GM12878 (cell line): ENCODE data around the gene KCTD2. TPM values are rescaled to one million over a fixed set of nuclear protein-coding genes. Genes with fewer than 3 reads are reported as not detected.
A peak's percentile ranks its signal among the peaks of the same experiment; 100 is the strongest.

Experiments
- CBX5 ChIP-seq: sonication (generic); IDR thresholded peaks from 2 replicates; pipeline ENCODE4 v1.6.1; 2016; ENCODE audit warnings: low read depth, moderate library complexity, mild to moderate bottlenecking, inconsistent platforms
- CEBPZ ChIP-seq: fragments of 150-350 bp; IDR thresholded peaks from 2 replicates; pipeline ENCODE4 v1.6.1; 2016; ENCODE audit warnings: low read depth, low read length
- CREB1 ChIP-seq: IDR thresholded peaks from 2 replicates; pipeline ENCODE4 v1.6.1; 2012; ENCODE audit warnings: low read depth, mild to moderate bottlenecking, inconsistent platforms
- E4F1 ChIP-seq: fragments of 450-650 bp; IDR thresholded peaks from 2 replicates; pipeline ENCODE4 v1.6.1; 2018; ENCODE audit warnings: borderline replicate concordance, mild to moderate bottlenecking; ENCODE audit not compliant: partially characterized antibody
- EGR1 ChIP-seq, 2 experiments: IDR thresholded peaks; 1 replicate in 1 of 2; 2 replicates in 1 of 2; pipeline ENCODE4 v1.6.1; 2011 to 2012; ENCODE audit warnings: low read depth in 2 of 2, low read length in 2 of 2, borderline replicate concordance in 1 of 2, mild to moderate bottlenecking in 1 of 2, moderate library complexity in 1 of 2
- FOXM1 ChIP-seq: IDR thresholded peaks from 2 replicates; pipeline ENCODE4 v1.6.1; 2012; ENCODE audit warnings: low read depth, mild to moderate bottlenecking, inconsistent platforms, low read length, moderate library complexity
- IRF4 ChIP-seq: IDR thresholded peaks from 2 replicates; pipeline ENCODE4 v1.6.1; 2011; ENCODE audit warnings: low read depth, low read length
- KLF5 ChIP-seq: fragments of 450-650 bp; IDR thresholded peaks from 2 replicates; pipeline ENCODE4 v1.6.1; 2014; ENCODE audit warnings: mild to moderate bottlenecking; ENCODE audit not compliant: partially characterized antibody
- NFYB ChIP-seq: IDR thresholded peaks from 2 replicates; pipeline ENCODE4 v1.6.1; 2011; ENCODE audit warnings: low read depth, mild to moderate bottlenecking, low read length, improper control_type of control experiment, moderate library complexity; ENCODE audit not compliant: insufficient read depth
- PML ChIP-seq: IDR thresholded peaks from 2 replicates; pipeline ENCODE4 v1.6.1; 2012; ENCODE audit warnings: low read length, inconsistent platforms
- REST ChIP-seq: IDR thresholded peaks from 2 replicates; pipeline ENCODE4 v1.6.1; 2012; ENCODE audit warnings: mild to moderate bottlenecking, low read depth, low read length
- RUNX3 ChIP-seq: IDR thresholded peaks from 2 replicates; pipeline ENCODE4 v1.6.1; 2012; ENCODE audit warnings: low read length, inconsistent platforms
- SIN3A ChIP-seq: IDR thresholded peaks from 2 replicates; pipeline ENCODE4 v1.6.1; 2012; ENCODE audit warnings: low read depth, low read length, improper control_type of control experiment
- SMAD1 ChIP-seq: fragments of 450-650 bp; IDR thresholded peaks from 2 replicates; pipeline ENCODE4 v1.6.1; 2018; ENCODE audit warnings: mild to moderate bottlenecking, low read depth; ENCODE audit not compliant: partially characterized antibody
- YBX1 ChIP-seq: fragments of 450-650 bp; IDR thresholded peaks from 2 replicates; pipeline ENCODE4 v1.6.1; 2016; ENCODE audit warnings: antibody characterized with exemption
- ZBTB4 ChIP-seq: fragments of 450-650 bp; formaldehyde crosslinking; IDR thresholded peaks from 2 replicates; pipeline ENCODE4 v1.4.0; 2022; ENCODE audit warnings: mild to moderate bottlenecking, moderate library complexity
- polyA plus RNA-seq, 11 experiments: library from polyadenylated mRNA; depleted of rRNA in 4 of 11; unstranded in 6 of 11; stranded (reverse) in 5 of 11; fragments of >200 nt; fragmentation: Nextera tagmentation in 4 of 11; fragmentation: Illumina TruSeq in 1 of 11; extraction: Ambion mirVana in 4 of 11; extraction: Trizol in 1 of 11; gene quantifications; 1 replicate in 1 of 11; 2 replicates in 10 of 11; pipeline versions ENCODE4 v1.2.1 to v1.2.3, GENCODE V29; 2011 to 2016; ENCODE audit warnings: inconsistent platforms in 2 of 11, missing spikeins in 2 of 11, low read depth in 1 of 11
- total RNA-seq, 4 experiments: library from RNA; depleted of rRNA in 3 of 4; stranded (reverse); fragments of >200 nt in 3 of 4; fragmentation: Illumina TruSeq in 1 of 4; extraction: Trizol in 1 of 4; gene quantifications; 2 replicates each; pipeline versions ENCODE4 v1.2.1 to v1.2.3, GENCODE V29; 2013 to 2021

Gene KCTD2
- total and polyA plus RNA-seq, 10 of the 15 experiments (the other 5 are each of a cell fraction or from before 2014, with no cell fraction given), result 1.5 to 27.5 (median 13.7) TPM

- TF ChIP-seq FOXM1 (no peak), NFYB (no peak), REST (no peak), CBX5 (no peak), CEBPZ (no peak), RUNX3 (peak; percentile 16; the same call in 1 of the 2 replicates), ZBTB4 (CRISPR knock-in tag) (no peak), YBX1 (no peak), E4F1 (no peak), EGR1 (IDR thresholded peaks at IDR 0.05; ENCODE audit: borderline replicate concordance in 1 of 2, low read depth in 2 of 2, low read length in 2 of 2) (peak in 1 of 2 experiments; percentile 91; a peak in 2 of 3 replicates), SMAD1 (no peak), CREB1 (no peak), SIN3A (peak; percentile 71; the same call in 1 of the 2 replicates), PML (peak; percentile 74; the same call in 1 of the 2 replicates), KLF5 (no peak), IRF4 (no peak; the same call in 1 of the 2 replicates)
Observed at GRCh38 chr17:75109407-75110233, 62.6 kb downstream of the KCTD2 start, which contains the start of gene ARMC7 (continued).
